Bronchial epithelial cell (primary cell): ENCODE results near the gene PGBD5. TPM values are rescaled to one million over a fixed set of nuclear protein-coding genes. Genes with fewer than 3 reads are reported as not detected.

Experiments
- DNase-seq: peaks from one replicate; pipeline ENCODE4 v3.0.0-alpha.2; 2010; ENCODE audit warnings: low read depth
- FAIRE-seq: peaks from 2 replicates; lab custom pipeline; 2011; peaks lifted over from hg19 to GRCh38; lab: Jason Lieb, UNC
- H3K27me3 ChIP-seq: 2 replicates; pipeline ENCODE4 v1.5.1; 2011; ENCODE audit warnings: low read length; ENCODE audit not compliant: control insufficient read depth, insufficient read depth
- H3K36me3 ChIP-seq: 2 replicates; pipeline ENCODE4 v1.5.1; 2011; ENCODE audit warnings: low read length; ENCODE audit not compliant: control insufficient read depth, insufficient read depth
- H3K4me3 ChIP-seq: 2 replicates; pipeline ENCODE4 v1.5.1; 2011; ENCODE audit warnings: mild to moderate bottlenecking, low read depth, low read length, control low read depth
- total RNA-seq: library from RNA; depleted of rRNA; stranded (reverse); fragments of >200 nt; gene quantifications from 2 replicates; pipeline ENCODE4 v1.2.1, GENCODE V29; 2014
- TF ChIP-seq, protein P1 (sequence below): IDR thresholded peaks from 2 replicates; pipeline ENCODE4 v1.5.1; 2011; ENCODE audit warnings: mild to moderate bottlenecking, moderate library complexity, low read length, control low read depth, inconsistent platforms; ENCODE audit not compliant: insufficient read depth, severe bottlenecking

The PGBD5 gene
- total RNA-seq, 1 donor from 2014 or later: under 0.01 TPM

DNA sequence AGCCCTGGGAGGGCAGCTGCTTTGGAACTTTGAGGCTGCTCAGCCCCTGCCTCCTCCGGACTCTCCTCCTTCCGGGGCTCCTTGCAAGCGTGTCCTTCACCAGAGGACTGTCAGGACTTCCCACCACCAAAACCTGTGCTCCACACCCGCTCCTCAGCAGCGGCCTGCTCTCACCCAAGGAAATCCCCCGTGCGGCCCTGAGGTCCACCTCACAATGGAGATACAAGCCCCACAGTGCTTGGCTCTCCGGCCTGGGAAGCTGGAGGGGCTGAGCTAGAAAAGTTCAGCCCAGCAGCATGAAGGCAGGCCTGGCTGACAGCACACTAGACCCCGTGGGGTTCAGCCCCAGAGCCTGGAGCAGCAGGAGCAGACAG is 33.6 kb downstream of the PGBD5 start:
- Histone ChIP-seq H3K27me3 (no peaks in the 10 kb centered on the region), H3K4me3 (no peak overlapping the region), H3K36me3 (no peaks in the 10 kb centered on the region)
- no peak for FAIRE-seq
- DNase-seq: no peak
- TF ChIP-seq, protein P1, sequence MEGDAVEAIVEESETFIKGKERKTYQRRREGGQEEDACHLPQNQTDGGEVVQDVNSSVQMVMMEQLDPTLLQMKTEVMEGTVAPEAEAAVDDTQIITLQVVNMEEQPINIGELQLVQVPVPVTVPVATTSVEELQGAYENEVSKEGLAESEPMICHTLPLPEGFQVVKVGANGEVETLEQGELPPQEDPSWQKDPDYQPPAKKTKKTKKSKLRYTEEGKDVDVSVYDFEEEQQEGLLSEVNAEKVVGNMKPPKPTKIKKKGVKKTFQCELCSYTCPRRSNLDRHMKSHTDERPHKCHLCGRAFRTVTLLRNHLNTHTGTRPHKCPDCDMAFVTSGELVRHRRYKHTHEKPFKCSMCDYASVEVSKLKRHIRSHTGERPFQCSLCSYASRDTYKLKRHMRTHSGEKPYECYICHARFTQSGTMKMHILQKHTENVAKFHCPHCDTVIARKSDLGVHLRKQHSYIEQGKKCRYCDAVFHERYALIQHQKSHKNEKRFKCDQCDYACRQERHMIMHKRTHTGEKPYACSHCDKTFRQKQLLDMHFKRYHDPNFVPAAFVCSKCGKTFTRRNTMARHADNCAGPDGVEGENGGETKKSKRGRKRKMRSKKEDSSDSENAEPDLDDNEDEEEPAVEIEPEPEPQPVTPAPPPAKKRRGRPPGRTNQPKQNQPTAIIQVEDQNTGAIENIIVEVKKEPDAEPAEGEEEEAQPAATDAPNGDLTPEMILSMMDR: no peak

DNA sequence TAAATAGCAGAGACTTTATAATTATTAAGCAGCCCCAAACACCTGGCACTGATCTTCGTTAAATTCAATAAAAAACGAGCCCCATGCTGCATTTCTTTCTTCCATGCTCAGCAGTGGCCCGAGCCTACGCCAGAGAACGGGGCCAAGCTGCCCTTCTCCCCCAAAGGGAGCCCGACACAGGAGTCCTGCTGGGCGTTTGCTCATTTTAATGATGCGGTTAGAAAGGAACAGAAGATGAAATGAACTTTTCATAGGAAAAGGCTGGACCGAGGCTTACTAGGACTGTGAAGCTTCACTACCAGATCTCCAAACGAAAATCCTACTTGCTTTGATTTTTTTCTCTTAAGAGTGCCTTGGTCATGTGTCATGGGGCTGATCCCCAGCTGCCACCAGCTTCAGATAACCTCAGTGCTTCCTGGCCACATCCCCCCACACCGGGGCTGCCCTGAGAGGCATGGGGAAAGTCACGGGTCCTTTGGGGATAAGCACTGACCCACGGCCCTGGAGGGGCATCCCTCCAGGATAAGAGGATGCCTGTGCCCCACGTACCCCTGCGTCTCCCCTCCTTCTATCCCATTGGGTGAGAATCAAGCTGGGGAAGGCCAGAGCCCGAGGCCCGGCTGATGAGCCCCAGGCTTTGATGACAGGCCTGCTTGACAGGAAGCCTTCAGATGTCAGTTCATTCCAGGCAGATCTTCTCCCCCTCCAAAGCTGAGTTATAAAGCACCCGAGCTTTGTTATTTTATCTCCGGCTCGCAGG is 34.2 kb downstream of the PGBD5 start:
- no peaks in the 10 kb centered on the region for H3K27me3 ChIP-seq
- TF ChIP-seq, protein P1: no peak
- FAIRE-seq (no peak), DNase-seq (no peak)
- H3K4me3 ChIP-seq: no peak overlapping the region
- H3K36me3 ChIP-seq: no peaks in the 10 kb centered on the region

DNA sequence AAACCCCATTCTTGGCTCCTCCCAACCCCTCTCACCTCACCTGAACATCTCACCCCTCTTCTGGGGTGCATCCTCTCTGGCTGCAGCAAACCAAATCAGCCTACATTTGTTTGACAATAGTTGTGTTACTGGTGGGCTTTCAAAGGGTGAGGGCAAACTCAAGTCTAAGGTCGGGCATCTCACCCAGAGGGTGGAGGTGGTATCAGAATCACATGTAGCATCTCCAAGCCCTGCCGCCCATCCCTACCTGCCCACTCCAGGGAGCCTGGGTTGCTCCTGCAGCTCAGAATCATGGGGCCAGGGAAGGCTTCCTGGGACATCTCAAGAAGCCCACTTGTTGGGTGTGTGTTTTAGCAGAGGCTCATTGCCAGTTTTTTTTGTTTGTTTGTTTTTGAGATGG is 35.8 kb downstream of the PGBD5 start:
- no peaks in the 10 kb centered on the region for H3K27me3 ChIP-seq
- no peaks in the 10 kb centered on the region for H3K36me3 ChIP-seq
- DNase-seq (no peak), FAIRE-seq (no peak)
- TF ChIP-seq, protein P1: no peak
- no peak overlapping the region for H3K4me3 ChIP-seq

DNA sequence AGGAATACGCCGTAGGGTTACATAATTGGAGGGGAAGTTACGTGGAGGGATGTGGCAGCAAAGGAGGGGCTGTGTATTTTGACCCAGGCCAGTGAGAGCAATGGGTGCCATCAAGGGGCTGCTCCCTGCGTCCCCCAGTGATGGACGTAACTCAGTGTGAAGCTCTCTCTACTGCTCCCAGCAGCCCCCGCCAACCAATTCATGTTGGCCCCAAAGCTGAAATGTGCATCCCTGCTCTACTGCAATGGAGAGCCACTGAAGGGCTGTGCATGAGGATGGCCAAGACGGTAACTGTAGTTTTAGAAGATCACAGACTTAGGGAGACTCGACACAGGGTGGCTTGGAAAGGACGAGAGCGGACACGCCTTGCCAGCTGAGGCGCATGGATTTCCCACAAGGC is 38.3 kb downstream of the PGBD5 start:
- no peaks in the 10 kb centered on the region for H3K36me3 ChIP-seq
- no peak for DNase-seq
- no peak overlapping the region for H3K4me3 ChIP-seq
- no peaks in the 10 kb centered on the region for H3K27me3 ChIP-seq
- TF ChIP-seq, protein P1: no peak
- no peak for FAIRE-seq

DNA sequence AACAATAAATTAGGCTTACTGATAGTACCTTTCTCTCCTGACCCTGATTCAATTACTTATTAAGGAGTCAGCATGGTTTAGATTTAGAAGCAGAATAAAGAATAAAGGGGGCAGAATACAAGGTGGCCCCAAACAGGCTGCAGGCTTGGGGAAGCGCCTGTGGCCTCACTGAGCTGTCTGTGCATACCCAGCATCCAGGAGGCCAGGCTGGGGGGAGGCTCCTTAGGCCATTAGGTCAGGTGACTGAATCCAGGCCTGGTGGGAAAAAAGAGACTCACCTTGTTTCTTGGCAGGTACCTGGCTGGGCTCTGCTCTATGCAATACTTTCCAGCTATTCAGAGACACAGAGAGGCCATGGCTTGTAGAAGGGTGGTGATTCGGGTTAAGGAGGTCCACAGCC is 38.8 kb downstream of the PGBD5 start:
- no peaks in the 10 kb centered on the region for H3K36me3 ChIP-seq
- FAIRE-seq: no peak

More for the DNA sequence above, 38.8 kb downstream of the PGBD5 start:
- Histone ChIP-seq H3K4me3 (no peak overlapping the region), H3K27me3 (no peaks in the 10 kb centered on the region)
- TF ChIP-seq, protein P1: no peak
- no peak for DNase-seq
